K562 (cell line): ENCODE results near the gene TCEANC2. TPM values are rescaled to one million over a fixed set of nuclear protein-coding genes. Genes with fewer than 3 reads are reported as not detected.

ENCODE experiments used
- BRCA1 ChIP-seq, 2 experiments: fragments of 450-650 bp in 1 of 2; sonication (generic) in 1 of 2; formaldehyde crosslinking in 1 of 2; IDR thresholded peaks; 2 replicates each; pipeline versions ENCODE4 v1.5.0 to v1.6.1; 2017 to 2020; ENCODE audit warnings: mild to moderate bottlenecking in 1 of 2, missing genetic modification reagents in 1 of 2
- JUNB ChIP-seq: fragments of 450-650 bp; formaldehyde crosslinking; conservative IDR thresholded peaks from 2 replicates; pipeline ENCODE4 v1.4.0; 2020; ENCODE audit warnings: mild to moderate bottlenecking
- MGA ChIP-seq: fragments of 450-650 bp; IDR thresholded peaks from 2 replicates; pipeline ENCODE4 v1.6.1; 2016; ENCODE audit warnings: mild to moderate bottlenecking, moderate library complexity
- MXI1 ChIP-seq: IDR thresholded peaks from 2 replicates; pipeline ENCODE4 v1.6.1; 2011; ENCODE audit warnings: low read depth, mild to moderate bottlenecking, improper control_type of control experiment, low read length
- PPARD ChIP-seq: fragments of 250-450 bp; sonication (Bioruptor Pico); IDR thresholded peaks from 2 replicates; pipeline ENCODE4 v1.8.0; 2022; ENCODE audit warnings: inconsistent platforms, mild to moderate bottlenecking, moderate library complexity
- PRDM10 ChIP-seq: fragments of 450-650 bp; IDR thresholded peaks from 2 replicates; pipeline ENCODE4 v1.6.1; 2018; ENCODE audit not compliant: partially characterized antibody
- RBM17 ChIP-seq: fragments of 200-400 bp; formaldehyde crosslinking; IDR thresholded peaks from 2 replicates; pipeline ENCODE4 v1.6.1; 2017; ENCODE audit warnings: low read depth, mild to moderate bottlenecking, low read length, borderline replicate concordance
- SMARCB1 ChIP-seq: IDR thresholded peaks from 2 replicates; pipeline ENCODE4 v1.6.1; 2011; ENCODE audit warnings: improper control_type of control experiment, low read depth; ENCODE audit not compliant: insufficient read length
- SPI1 ChIP-seq: IDR thresholded peaks from 2 replicates; pipeline ENCODE4 v1.6.1; 2011; ENCODE audit warnings: low read depth, low read length, control low read depth, borderline replicate concordance
- ZBED1 ChIP-seq: IDR thresholded peaks from 2 replicates; pipeline ENCODE4 v1.6.1; 2014
- ZNF280A ChIP-seq: fragments of 450-650 bp; IDR thresholded peaks from 2 replicates; pipeline ENCODE4 v1.6.1; 2018; ENCODE audit warnings: mild to moderate bottlenecking, low read depth; ENCODE audit not compliant: partially characterized antibody
- polyA plus RNA-seq, 8 experiments: library from polyadenylated mRNA; depleted of rRNA in 4 of 8; stranded (reverse) in 5 of 8; unstranded in 3 of 8; fragments of >200 nt; fragmentation: Nextera tagmentation in 2 of 8; fragmentation: Illumina TruSeq in 1 of 8; extraction: Ambion mirVana in 2 of 8; extraction: Trizol in 1 of 8; gene quantifications; 2 replicates each; pipeline versions ENCODE4 v1.2.1 to v1.2.3, GENCODE V29; 2011 to 2014; ENCODE audit warnings: inconsistent platforms in 1 of 8, missing spikeins in 1 of 8
- total RNA-seq, 7 experiments: library from RNA; depleted of rRNA in 6 of 7; stranded (reverse); fragments of >200 nt in 6 of 7; fragmentation: Illumina TruSeq in 2 of 7; extraction: Trizol in 2 of 7; gene quantifications; 2 replicates each; pipeline versions ENCODE4 v1.2.1 to v1.2.3, GENCODE V29; 2011 to 2021; ENCODE audit warnings: low replicate concordance in 1 of 7

Gene TCEANC2
- total and polyA plus RNA-seq, 9 of the 15 experiments (the other 6 are each of a cell fraction or from before 2014, with no cell fraction given), result 3.3 to 10.2 (median 7.0) TPM

GRCh38 chr1:54121482-54122134 is 68.2 kb downstream of the TCEANC2 start (continued):
- TF ChIP-seq SPI1, result no peak
- no peak for TF ChIP-seq ZNF280A
- no peak for TF ChIP-seq BRCA1 (IDR thresholded peaks at IDR 0.05)
- no peak for TF ChIP-seq BRCA1 (CRISPR knock-in tag; IDR thresholded peaks at IDR 0.05)
- TF ChIP-seq MXI1, result no peak
- TF ChIP-seq PPARD (CRISPR knock-in tag), result no peak
- TF ChIP-seq RBM17, result no peak
- no peak for TF ChIP-seq ZBED1
- TF ChIP-seq SMARCB1, result no peak
- TF ChIP-seq JUNB (CRISPR knock-in tag), result no peak
- TF ChIP-seq PRDM10, result no peak
- TF ChIP-seq MGA, result no peak
